HG03064 (cell line): Measurements from ENCODE around the gene RYR1.
"Not testable (repeated sequence)": the region's sequence is repeated elsewhere in the genome, so short reads cannot be mapped to it uniquely, and the experiment has no call there.

ENCODE experiments used
- ATAC-seq: cut with Tn5 transposase; IDR thresholded peaks from one replicate; pipeline ENCODE4 v1.9.1; 2021; ENCODE audit warnings: low read depth; ENCODE audit not compliant: unreplicated experiment

RYR1 gene

DNA sequence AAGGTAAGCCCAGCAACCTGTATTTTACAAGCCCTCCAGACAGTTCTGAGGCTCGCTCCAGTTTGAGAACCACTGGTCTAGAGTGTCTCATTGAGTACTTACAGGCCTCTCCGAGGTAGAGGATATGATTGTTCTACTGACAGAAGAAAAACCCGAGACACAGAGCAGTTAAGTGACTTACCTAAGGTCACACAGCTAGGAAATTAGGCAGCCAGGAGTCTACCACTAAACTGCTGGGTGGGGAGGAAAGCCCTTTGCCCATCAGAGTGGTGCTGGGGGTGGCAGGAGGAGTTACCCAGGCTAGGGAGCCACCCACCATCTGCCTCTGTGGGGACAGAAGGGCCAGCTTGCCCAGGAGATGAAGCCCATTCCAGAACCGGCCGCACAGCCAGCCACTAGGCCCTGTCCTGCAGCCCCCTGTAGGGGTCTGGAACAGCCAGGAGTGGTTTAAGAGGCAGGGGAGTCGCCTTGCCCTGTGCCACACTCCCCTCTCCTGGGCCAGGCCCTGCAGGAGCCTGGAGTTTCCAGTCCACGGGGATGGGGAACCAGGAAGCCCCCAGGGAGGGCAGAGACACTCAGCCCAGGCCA lies 8.2 kb upstream of the RYR1 start:
- ATAC-seq: no peak

DNA sequence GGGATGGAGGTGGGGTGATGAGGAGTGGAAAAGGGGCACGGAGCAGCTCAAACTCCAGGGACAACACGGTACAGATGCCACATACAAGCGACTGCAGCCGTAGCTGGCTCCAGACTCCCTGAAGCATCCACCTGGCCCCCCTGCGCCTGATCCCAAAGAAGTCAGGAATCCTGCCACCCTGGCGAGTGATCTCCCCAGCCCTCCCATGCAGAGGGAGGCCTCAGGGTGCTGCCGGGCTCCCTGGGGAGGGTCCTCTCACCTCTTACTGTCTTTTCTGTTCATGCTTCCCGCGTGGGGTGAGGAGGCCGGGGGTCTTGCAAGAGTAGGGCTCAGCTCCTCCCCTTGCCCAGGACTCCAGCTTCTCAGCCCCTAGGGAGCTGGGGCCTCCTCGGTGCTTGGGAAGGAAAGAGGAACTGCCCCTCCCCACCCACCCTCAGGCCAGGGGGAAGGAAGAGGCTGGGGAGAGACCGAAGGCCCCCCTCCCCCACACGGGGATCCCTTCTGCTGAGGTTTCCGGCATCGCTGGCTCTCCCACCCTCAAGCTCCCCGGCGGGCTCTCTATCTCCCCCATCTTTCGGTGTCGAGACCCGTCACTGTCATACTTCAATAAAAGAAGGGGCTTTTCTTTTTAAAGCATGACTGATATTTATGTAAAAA lies 7.6 kb upstream of the RYR1 start, which contains the start of gene RASGRP4:
TSS of gene RASGRP4 (minus strand) at position 410 of the 657 bp plus-strand sequence. CDS start at position 282, 128 bp downstream.
- no peak for ATAC-seq

DNA sequence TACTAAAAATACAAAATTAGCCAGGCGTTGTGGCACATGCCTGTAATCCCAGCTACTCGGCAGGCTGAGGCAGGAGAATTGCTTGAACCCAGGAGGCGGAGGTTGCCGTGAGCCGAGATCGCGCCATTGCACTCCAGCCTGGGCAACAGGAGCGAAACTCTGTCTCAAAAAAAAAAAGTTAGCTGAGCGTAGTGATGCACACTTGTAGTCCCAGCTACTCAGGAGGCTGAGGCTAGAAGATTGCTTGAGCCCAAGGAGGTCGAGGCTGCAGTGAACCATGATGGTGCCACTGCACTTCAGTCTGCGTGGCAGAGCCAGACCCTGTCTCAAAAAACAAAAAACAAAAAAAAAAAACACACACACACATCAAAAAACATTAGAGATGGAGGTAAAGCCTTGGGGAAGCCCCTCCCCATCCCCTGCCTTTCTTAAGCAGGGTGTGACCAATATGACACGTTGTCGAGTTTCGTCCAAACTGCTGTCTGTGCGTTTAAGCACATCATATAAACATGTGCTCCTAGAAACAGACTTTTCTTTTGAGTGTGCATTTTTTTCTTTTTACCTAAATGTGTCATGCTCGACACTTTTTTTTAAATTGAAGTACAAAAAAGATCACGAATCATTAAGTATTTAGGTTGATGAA lies 6.3 kb upstream of the RYR1 start:
- ATAC-seq: not testable (repeated sequence)

DNA sequence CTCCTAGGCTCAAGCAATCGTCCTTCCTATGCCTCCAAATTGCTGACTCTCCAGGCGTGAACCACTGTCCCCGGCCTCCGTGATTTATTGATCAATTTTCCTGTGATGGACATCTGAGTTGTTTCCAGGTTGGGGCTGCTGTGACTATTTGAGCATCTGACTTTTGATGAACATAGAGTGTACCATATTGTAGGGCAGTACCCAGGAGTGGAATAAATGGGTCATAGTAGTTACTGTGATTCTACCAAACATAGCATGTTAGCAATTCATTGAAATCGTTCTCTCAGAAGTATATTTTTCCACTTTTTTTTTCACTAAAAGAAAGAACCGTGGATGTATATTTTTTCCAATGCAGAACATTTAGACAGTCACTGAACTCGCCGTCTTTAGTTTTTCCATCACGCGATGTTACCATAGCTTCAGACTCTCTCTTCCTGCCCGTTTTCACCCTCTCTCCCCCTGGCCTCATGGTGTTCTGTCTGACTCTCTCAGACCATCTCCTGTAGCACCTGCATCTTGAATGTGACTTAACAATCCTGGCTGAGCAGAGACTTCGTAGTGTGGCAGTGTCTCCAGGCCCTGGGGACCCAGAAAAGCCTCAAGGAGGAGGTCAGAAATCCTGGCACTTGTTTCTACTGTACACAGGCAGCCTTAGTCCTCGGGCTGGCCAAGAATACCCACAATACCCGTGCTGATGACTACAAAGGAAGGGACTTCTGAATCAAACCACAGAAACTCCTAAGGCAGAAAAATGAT lies 4.3 kb upstream of the RYR1 start:
- ATAC-seq: no peak

DNA sequence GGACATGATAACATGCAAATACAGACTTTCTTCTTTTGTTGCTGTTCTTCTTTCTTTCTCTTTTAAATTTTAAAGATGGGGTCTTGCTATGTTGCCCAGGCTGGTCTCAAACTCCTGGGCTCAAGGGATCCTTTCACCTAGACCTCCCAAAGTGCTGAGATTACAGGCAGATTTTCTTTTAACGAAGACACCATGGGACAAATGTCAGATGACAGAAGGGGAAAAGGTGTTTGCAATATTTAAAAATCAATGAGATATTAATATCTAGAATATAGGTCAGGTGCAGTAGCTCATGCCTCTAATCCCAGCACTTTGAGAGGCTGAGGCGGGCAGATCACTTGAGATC lies 3.7 kb upstream of the RYR1 start:
- ATAC-seq: no peak

DNA sequence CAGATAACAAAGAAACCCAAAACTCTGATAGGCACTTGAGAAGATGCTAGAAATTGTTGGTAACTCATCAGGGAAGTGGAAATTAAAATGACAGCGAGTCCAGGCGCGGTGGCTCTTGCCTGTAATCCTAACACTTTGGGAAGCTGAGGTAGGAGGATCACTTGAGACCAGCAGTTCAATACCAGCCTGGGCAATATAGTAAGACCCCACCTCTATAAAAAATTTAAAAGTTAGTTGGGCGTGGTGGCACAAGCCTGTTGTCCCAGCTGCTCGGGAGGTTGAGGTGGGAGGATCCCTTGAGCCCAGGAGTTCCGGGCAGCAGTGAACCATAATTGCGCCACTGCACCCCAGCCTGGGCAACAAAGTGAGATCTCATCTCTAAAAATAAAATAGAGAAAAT lies 2.6 kb upstream of the RYR1 start:
- no peak for ATAC-seq

DNA sequence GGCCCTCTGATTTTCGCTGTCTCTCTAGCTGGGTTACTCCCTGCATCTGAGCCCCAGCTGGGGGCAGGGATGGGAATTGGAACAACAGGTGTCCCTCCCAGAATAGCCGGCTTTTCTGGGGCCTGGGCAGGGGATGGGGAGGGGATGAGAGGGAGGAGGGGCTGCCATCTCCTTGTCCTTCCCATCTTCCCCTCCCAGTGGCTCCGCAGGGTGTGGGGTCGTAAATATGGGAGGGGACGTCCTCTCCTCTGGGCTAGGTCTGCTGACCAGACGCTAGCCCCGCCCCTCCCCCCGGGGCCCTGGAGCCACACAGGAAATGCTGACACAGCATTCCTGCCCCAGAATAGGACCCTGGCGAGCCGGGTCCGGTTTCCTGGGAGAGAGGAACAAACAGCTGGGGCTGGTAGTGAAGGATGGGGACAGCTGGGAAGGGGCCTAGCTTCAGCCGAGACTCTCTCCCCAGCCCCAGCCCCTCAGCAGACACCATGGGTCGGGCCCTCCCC lies 1.1 kb downstream of the RYR1 start:
- ATAC-seq: no peak

DNA sequence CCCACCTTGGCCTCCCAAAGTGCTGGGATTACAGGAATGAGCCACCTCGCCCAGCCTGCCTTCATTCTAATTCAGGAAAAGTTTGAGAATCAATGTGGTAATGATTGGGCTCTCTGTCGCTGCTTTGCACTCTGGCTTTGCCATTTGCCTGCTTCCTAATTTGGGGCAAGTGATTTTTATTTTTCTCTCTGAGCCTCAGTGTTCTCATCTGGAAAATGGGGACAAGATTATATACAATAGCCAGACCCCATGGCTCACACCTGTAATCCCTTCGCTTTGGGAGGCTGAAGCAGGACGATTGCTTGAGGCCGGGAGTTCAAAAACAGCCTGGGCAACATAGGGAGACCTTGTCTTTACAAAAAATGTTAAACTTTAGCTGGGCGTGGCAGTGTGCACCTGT lies 3.8 kb downstream of the RYR1 start:
- no peak for ATAC-seq

DNA sequence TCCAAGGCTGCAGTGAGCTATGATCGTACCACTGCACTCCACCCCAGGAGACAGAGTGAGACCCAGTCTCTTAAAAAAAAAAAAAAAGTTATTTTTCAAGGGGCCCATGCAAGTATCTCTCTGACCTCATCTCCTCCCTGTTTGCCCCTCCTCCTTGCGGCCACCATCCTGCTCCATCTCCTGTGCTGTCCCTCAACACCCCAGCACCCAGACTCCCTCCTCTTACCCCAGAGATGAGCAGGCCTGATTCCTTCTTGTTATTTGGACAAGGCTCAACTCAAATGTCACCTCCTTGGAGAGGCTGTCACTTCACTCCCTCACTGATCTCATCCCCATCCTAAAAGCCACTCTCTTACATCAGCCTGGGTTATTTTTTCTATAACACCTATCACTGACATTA lies 4.4 kb downstream of the RYR1 start:
- ATAC-seq: no peak

DNA sequence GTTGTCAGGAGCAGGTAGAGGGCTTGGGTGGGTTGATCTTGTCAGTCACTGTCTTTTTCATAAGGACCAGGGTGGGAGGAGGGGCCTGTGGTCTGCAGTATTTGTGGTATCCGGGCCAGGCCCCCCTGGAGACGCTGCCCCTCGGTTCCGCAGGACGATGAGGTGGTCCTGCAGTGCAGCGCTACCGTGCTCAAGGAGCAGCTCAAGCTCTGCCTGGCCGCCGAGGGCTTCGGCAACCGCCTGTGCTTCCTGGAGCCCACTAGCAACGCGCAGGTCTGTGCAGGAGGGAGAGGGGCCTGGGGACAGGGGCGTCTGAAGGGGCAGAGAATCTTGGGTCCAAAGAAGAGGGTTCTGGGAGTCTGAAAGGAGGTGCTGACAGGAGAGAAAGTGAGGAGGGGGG lies 7.1 kb downstream of the RYR1 start:
- ATAC-seq: no peak

DNA sequence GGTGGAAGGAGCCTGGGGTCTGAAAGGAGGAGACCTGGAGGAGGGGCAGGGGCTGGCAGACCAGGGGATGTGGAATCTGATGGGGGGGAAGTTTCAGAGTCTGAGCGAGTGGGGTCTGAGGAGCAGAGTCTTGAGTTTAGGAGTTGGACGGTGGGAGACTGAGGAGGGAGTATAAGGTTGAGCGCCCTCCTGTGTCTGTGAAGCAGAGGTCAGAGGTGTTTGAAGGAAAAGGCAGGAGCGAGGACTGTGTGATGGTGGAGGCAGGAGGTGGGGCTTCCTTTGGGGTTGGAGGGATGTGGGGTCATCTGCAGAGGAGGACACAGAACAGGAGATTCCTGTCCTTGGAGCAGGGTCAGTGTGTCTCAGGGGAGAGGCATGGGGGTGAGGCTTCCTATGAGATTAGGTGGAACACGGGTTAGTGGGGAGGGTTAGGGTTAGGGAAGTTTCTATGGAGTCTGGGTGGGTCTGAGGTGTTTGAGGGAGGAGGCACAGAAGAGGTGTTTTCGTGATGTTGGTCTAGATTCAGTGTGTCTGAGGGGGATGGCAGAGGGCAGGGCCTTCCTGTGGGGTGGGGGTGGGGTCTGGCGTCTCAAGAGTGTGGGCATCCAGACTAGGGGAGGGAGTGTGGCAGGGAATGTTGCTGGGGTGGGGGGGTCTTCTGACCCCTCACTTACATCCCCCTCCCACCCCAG lies 8.3 kb downstream of the RYR1 start:
- no peak for ATAC-seq

DNA sequence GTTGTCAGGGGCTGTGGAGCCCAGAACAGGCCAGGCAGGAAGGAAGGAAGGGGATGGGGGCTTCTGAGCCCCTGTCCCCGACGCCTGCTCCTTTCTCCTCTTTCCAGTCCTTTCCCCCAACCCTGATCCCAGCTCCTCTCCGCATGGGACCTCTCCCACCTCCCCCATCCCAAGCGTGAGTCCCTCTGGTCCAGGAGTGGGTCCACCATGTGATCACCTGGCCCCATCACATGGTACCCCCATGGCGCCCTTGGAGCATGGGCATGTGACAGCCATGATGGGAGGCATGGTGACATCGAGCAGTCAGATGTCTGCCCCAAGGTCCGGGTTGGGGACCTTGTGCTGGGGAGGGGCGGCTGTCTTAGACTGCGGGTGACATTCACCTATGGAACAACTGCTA lies 9.2 kb downstream of the RYR1 start:
- ATAC-seq: no peak

DNA sequence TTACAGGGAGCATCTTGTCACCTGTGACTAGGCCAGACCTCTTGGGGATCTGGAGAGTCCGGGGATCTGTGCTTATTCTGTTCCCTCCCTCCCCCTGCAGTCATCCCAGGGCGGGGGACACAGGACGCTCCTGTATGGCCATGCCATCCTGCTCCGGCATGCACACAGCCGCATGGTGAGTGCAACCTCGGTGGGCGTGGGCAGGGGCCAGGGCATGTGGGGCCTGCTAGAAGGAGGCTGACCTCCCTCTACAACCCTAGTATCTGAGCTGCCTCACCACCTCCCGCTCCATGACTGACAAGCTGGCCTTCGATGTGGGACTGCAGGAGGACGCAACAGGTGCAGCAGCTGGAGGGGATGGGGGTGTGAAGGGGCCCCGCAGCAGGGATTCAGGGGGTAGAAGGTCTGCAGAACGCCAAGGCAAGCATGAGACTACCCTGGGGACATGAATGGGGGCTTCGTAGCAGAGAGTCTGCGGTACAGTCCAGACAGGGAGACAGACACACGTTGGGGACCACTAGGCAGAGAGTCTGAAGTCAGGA lies 10.0 kb downstream of the RYR1 start:
- ATAC-seq: no peak

DNA sequence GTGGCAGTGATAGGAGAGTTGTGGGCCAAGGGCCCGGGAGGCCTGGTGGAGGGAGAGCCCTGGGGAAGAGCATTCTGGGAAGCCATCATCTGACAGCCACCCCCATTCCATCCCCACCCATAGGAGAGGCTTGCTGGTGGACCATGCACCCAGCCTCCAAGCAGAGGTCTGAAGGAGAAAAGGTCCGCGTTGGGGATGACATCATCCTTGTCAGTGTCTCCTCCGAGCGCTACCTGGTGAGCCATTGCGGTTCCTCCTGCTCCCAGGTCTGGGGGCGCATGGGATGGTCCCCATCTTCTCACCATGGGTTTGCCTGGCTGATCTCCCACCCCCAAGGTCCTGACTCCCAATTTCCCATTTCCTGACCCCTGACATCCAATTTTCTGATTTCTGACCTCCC lies 10.5 kb downstream of the RYR1 start:
- ATAC-seq: no peak

DNA sequence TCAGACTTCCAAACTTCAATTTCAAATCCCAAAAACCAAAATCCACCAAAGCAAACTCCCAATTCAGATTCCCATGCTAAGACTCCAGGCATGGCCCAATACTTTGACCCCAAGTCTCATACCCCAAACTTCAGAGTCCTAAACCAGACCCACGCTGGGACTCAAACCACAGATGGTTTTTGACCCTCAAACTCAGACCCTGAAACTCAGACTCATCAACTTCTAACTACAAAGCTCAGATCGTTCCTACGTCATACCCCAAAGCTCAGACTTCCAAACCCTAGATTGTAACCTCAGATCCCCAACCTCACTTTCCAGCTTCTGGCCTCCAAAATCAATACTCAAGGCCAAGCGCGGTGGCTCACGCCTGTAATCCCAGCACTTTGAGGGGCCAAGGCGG lies 11.9 kb downstream of the RYR1 start:
- no peak for ATAC-seq

DNA sequence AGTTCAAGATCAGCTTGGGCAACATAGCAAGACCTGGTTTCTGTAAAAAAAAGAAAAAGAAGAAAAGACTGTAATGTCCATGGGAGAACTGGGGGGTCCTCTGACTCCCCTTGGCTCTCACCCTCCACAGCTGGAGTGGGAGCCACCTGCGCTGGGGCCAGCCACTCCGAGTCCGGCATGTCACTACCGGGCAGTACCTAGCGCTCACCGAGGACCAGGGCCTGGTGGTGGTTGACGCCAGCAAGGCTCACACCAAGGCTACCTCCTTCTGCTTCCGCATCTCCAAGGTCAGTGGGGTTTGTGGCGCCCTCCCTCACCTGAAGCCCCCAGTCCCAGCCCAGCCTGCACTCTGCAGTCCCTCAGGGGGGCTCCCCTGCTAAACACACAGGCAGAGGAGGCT lies 14.7 kb downstream of the RYR1 start:
- no peak for ATAC-seq

DNA sequence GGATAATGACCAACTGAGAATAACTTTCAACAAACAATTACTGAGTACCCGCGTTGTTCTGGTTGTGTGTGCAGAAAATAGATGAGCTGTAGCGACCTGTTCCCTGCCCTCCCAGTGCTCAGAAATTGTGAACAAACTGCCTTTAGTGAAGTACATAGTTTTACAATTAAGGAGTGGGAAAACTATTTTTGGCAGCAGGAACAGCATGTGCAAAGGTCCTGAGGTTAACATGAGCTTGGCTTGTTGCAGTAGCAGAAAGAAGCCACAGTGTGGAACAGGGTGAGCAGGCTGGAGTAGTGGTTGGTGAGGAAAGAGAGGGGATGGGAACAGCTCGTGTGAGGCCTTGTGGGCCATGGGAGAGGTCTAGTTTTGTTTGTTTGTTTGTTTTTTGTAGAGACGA lies 16.0 kb downstream of the RYR1 start:
- no peak for ATAC-seq

DNA sequence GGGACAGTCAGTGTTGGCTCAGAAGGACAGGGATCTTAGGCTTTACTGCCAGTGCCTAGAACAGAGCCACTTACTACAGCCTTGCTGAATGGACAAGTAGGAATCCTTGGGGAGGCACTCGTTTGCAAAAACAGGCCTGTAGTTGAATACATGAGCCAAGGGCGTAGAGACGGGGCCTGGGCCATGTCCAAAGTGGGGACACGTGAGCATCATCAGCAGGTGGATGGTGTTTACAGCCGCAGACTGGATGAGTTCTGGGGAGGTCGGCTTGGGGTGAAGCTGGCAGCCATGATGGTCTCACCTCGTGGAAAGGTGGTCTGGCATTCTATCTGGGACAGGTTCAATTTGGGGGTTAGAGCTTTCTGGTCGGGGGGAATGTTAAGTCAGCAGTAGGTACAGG lies 17.5 kb downstream of the RYR1 start:
- ATAC-seq: no peak

DNA sequence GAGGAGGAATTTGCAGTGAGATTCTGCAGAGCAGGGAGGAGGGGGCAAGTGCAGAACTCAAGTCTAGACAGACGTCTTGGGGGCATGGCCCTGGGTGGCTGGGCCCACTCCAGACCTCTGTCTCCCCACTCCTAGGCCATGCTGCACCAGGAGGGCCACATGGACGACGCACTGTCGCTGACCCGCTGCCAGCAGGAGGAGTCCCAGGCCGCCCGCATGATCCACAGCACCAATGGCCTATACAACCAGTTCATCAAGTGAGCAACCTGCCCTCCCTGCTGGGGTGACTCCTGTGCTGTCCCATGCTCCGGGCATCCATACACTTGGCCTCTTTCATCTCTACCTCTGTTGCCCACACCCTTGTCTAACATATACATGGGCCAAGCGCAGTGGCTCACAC lies 18.1 kb downstream of the RYR1 start:
- no peak for ATAC-seq
